H9 (cell line): Measurements from ENCODE around the gene GRIN2A. TPM values are rescaled to one million over a fixed set of nuclear protein-coding genes. Genes with fewer than 3 reads are reported as not detected.

Experiments
- DNase-seq: peaks from one replicate; pipeline ENCODE4 v3.0.0-alpha.2; 2017
- H2AFZ ChIP-seq: one replicate; pipeline ENCODE4 v1.6.1; 2013; ENCODE audit warnings: mild to moderate bottlenecking, low read length, control low read depth, moderate library complexity
- H2AK5ac ChIP-seq: 2 replicates; pipeline ENCODE4 v1.6.1; 2013; ENCODE audit warnings: low read length, control low read depth, mixed read lengths; ENCODE audit not compliant: insufficient read length
- H2BK120ac ChIP-seq: one replicate; pipeline ENCODE4 v1.6.1; 2013; ENCODE audit warnings: low read depth, mild to moderate bottlenecking, low read length, control low read depth, inconsistent platforms; ENCODE audit not compliant: poor library complexity, severe bottlenecking
- H2BK12ac ChIP-seq: 2 replicates; pipeline ENCODE4 v1.6.1; 2013; ENCODE audit warnings: low read length, control low read depth, mixed read lengths, low read depth; ENCODE audit not compliant: insufficient read length
- H2BK15ac ChIP-seq: 2 replicates; pipeline ENCODE4 v1.6.1; 2013; ENCODE audit warnings: low read depth, low read length, control low read depth
- H2BK20ac ChIP-seq: one replicate; pipeline ENCODE4 v1.6.1; 2013; ENCODE audit warnings: low read depth, mild to moderate bottlenecking, low read length, control low read depth, inconsistent platforms; ENCODE audit not compliant: poor library complexity, severe bottlenecking
- H2BK5ac ChIP-seq: 2 replicates; pipeline ENCODE4 v1.6.1; 2013; ENCODE audit warnings: low read length, control low read depth, mixed read lengths; ENCODE audit not compliant: insufficient read length
- H3K14ac ChIP-seq: 2 replicates; pipeline ENCODE4 v1.6.1; 2013; ENCODE audit warnings: low read length, control low read depth; ENCODE audit not compliant: insufficient read depth
- H3K18ac ChIP-seq: 2 replicates; pipeline ENCODE4 v1.6.1; 2013; ENCODE audit warnings: low read depth, mild to moderate bottlenecking, mixed read lengths, low read length, control low read depth; ENCODE audit not compliant: insufficient read length
- H3K23ac ChIP-seq: 2 replicates; pipeline ENCODE4 v1.6.1; 2013; ENCODE audit warnings: low read length, control low read depth, mixed read lengths, low read depth; ENCODE audit not compliant: insufficient read length
- H3K23me2 ChIP-seq: 2 replicates; pipeline ENCODE4 v1.6.1; 2013; ENCODE audit warnings: low read depth, mild to moderate bottlenecking, mixed read lengths, low read length, control low read depth; ENCODE audit not compliant: insufficient read length, poor library complexity, severe bottlenecking
- H3K27ac ChIP-seq: 2 replicates; pipeline ENCODE4 v1.5.1; 2013; ENCODE audit warnings: low read length, control low read depth, mixed read lengths, low read depth; ENCODE audit not compliant: insufficient read length
- H3K27me3 ChIP-seq: 2 replicates; pipeline ENCODE4 v1.6.1; 2013; ENCODE audit warnings: low read length, control low read depth, inconsistent platforms; ENCODE audit not compliant: insufficient read depth
- H3K4ac ChIP-seq: 2 replicates; pipeline ENCODE4 v1.6.1; 2013; ENCODE audit warnings: low read depth, mild to moderate bottlenecking, control low read depth, inconsistent platforms, low read length, moderate library complexity
- H3K4me1 ChIP-seq: 2 replicates; pipeline ENCODE4 v1.6.1; 2013; ENCODE audit warnings: low read length, control low read depth, inconsistent platforms; ENCODE audit not compliant: insufficient read depth
- H3K4me2 ChIP-seq: 2 replicates; pipeline ENCODE4 v1.6.1; 2013; ENCODE audit warnings: low read length, control low read depth, mixed read lengths; ENCODE audit not compliant: insufficient read length, insufficient read depth
- H3K56ac ChIP-seq: 2 replicates; pipeline ENCODE4 v1.6.1; 2013; ENCODE audit warnings: low read depth, mild to moderate bottlenecking, mixed read lengths, low read length, control low read depth; ENCODE audit not compliant: insufficient read length
- H3K79me1 ChIP-seq: 2 replicates; pipeline ENCODE4 v1.6.1; 2013; ENCODE audit warnings: low read depth, mild to moderate bottlenecking, moderate library complexity, low read length, control low read depth, inconsistent platforms; ENCODE audit not compliant: insufficient read depth, poor library complexity, severe bottlenecking
- H3K79me2 ChIP-seq: 2 replicates; pipeline ENCODE4 v1.6.1; 2013; ENCODE audit warnings: low read length, control low read depth, inconsistent platforms; ENCODE audit not compliant: insufficient read depth
- H3K9ac ChIP-seq: 2 replicates; pipeline ENCODE4 v1.6.1; 2013; ENCODE audit warnings: low read length, control low read depth, mixed read lengths; ENCODE audit not compliant: insufficient read length; ENCODE audit errors: extremely low read depth
- H3K9me3 ChIP-seq: one replicate; pipeline ENCODE4 v1.6.1; 2013; ENCODE audit warnings: low read depth, low read length, inconsistent platforms; ENCODE audit not compliant: control insufficient read depth
- H3T11ph ChIP-seq: one replicate; pipeline ENCODE4 v1.6.1; 2013; ENCODE audit warnings: mild to moderate bottlenecking, low read length, control low read depth, inconsistent platforms
- H4K20me1 ChIP-seq: one replicate; pipeline ENCODE4 v1.6.1; 2013; ENCODE audit not compliant: control insufficient read depth, insufficient read length, insufficient read depth
- H4K5ac ChIP-seq: 2 replicates; pipeline ENCODE4 v1.6.1; 2013; ENCODE audit warnings: low read depth, mild to moderate bottlenecking, mixed read lengths, low read length, control low read depth; ENCODE audit not compliant: insufficient read length
- H4K8ac ChIP-seq: replicated peaks from 2 replicates; pipeline ENCODE4 v1.6.1; 2013; ENCODE audit warnings: low read length, control low read depth, mixed read lengths, low read depth; ENCODE audit not compliant: insufficient read length
- H4K91ac ChIP-seq: 2 replicates; pipeline ENCODE4 v1.6.1; 2013; ENCODE audit warnings: low read depth, mild to moderate bottlenecking, moderate library complexity, mixed read lengths, low read length, control low read depth; ENCODE audit not compliant: insufficient read length
- H3K27ac Mint-ChIP-seq, 3 experiments: 2 replicates in 2 of 3; 3 replicates in 1 of 3; pipeline ENCODE4 v1.8.0; 2020 to 2021; ENCODE audit warnings: mixed read lengths in 3 of 3, mild to moderate bottlenecking in 1 of 3, moderate library complexity in 1 of 3
- H3K27me3 Mint-ChIP-seq: 2 replicates; pipeline ENCODE4 v1.8.0; 2021; ENCODE audit warnings: low read depth, mild to moderate bottlenecking, moderate library complexity, mixed read lengths
- H3K36me3 Mint-ChIP-seq, 3 experiments: 2 replicates in 2 of 3; 3 replicates in 1 of 3; pipeline ENCODE4 v1.8.0; 2020 to 2021; ENCODE audit warnings: low read depth in 3 of 3, mixed read lengths in 3 of 3; ENCODE audit not compliant: insufficient read depth in 1 of 3
- H3K4me1 Mint-ChIP-seq, 2 experiments: 2 replicates each; pipeline ENCODE4 v1.8.0; 2020; ENCODE audit warnings: mixed read lengths in 2 of 2
- H3K4me3 Mint-ChIP-seq, 2 experiments: 2 replicates in 1 of 2; 3 replicates in 1 of 2; pipeline ENCODE4 v1.8.0; 2020 to 2021; ENCODE audit warnings: mild to moderate bottlenecking in 2 of 2, mixed read lengths in 2 of 2, moderate library complexity in 1 of 2
- H3K9me3 Mint-ChIP-seq, 2 experiments: 2 replicates in 1 of 2; 3 replicates in 1 of 2; pipeline ENCODE4 v1.8.0; 2020; ENCODE audit warnings: mild to moderate bottlenecking in 2 of 2, mixed read lengths in 2 of 2, moderate library complexity in 1 of 2
- WGBS: extraction: QIAGEN DNeasy Blood & Tissue Kit; methylation state at CpG from one replicate; pipeline ENCODE4 v1.1.7; 2013; ENCODE audit warnings: missing lambda C conversion rate, low lambda C conversion rate, mixed read lengths; ENCODE audit not compliant: insufficient read length; ENCODE audit errors: extremely low coverage; 5-methylcytosine and 5-hydroxymethylcytosine counted together
- total RNA-seq: library from RNA; stranded (reverse); gene quantifications from 2 replicates; pipeline ENCODE4 v1.2.1, GENCODE V29; 2021
- TF ChIP-seq, protein P1 (sequence below): fragments of 200-600 bp; sonication (generic); conservative IDR thresholded peaks from 3 replicates; pipeline ENCODE4 v1.8.0; 2021; ENCODE audit warnings: antibody characterized with exemption, mild to moderate bottlenecking

Gene GRIN2A
- total RNA-seq, 1 experiment from 2014 or later, result 1.5 TPM

DNA sequence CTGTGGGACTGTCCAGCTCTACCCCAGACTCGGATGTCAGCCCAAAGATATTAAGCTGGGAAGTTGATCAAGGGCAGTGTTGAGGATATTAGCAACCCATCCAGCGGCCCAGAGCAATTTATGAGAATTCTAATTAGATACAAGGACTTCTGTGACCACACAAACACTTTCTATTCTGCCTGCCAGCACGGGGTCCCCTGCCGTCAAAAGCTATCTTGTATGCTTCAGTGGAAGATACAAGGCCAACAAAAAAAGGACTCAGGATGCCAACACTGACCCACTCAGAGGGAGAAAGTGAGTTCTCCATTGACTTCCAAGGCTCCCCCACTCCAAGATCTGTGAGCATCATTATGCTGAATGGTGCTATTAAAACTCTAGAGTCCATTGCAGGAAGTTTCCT is 390.7 kb downstream of the GRIN2A start:
- Histone ChIP-seq H4K20me1 (no peaks in the 10 kb centered on the region), H4K8ac (no peak overlapping the region), H3K9ac (no peak overlapping the region), H2BK120ac (no peak overlapping the region), H2AFZ (no peak overlapping the region), H3K56ac (no peak overlapping the region), H3K14ac (no peak overlapping the region), H3K4me2 (no peak overlapping the region), H3K4ac (no peak overlapping the region), H2BK15ac (no peak overlapping the region), H2AK5ac (no peak overlapping the region), H2BK20ac (no peak overlapping the region), H2BK5ac (no peak overlapping the region), H4K91ac (no peak overlapping the region), H3K23me2 (no peaks in the 10 kb centered on the region), H2BK12ac (no peak overlapping the region), H3K18ac (no peak overlapping the region), H3T11ph (no peak overlapping the region), H3K4me1 (no peaks in the 10 kb centered on the region), H3K27me3 (no peaks in the 10 kb centered on the region), H3K79me1 (no peaks in the 10 kb centered on the region), H3K23ac (no peak overlapping the region), H4K5ac (no peak overlapping the region), H3K79me2 (no peaks in the 10 kb centered on the region), H3K9me3 (no peaks in the 10 kb centered on the region), H3K27ac (no peak overlapping the region)
- TF ChIP-seq, protein P1, sequence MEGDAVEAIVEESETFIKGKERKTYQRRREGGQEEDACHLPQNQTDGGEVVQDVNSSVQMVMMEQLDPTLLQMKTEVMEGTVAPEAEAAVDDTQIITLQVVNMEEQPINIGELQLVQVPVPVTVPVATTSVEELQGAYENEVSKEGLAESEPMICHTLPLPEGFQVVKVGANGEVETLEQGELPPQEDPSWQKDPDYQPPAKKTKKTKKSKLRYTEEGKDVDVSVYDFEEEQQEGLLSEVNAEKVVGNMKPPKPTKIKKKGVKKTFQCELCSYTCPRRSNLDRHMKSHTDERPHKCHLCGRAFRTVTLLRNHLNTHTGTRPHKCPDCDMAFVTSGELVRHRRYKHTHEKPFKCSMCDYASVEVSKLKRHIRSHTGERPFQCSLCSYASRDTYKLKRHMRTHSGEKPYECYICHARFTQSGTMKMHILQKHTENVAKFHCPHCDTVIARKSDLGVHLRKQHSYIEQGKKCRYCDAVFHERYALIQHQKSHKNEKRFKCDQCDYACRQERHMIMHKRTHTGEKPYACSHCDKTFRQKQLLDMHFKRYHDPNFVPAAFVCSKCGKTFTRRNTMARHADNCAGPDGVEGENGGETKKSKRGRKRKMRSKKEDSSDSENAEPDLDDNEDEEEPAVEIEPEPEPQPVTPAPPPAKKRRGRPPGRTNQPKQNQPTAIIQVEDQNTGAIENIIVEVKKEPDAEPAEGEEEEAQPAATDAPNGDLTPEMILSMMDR, result no peak
- no peak for DNase-seq
- WGBS, result no CpG with 5 or more reads among the region's 4 CpGs
- Mint-ChIP-seq H3K27me3 (no peaks in the 10 kb centered on the region), H3K4me3 (no peak overlapping the region), H3K36me3 (peaks cover 0 to 4% (median 0%) of the 10 kb centered on the region in 3 experiments; a peak in 2 of 7 replicates), H3K27ac (no peak overlapping the region), H3K4me1 (peaks cover 8 to 9% of the 10 kb centered on the region in 2 experiments), H3K9me3 (no peaks in the 10 kb centered on the region)
